PC-9 (cell line): ENCODE measurements around the gene BRPF1. TPM values are rescaled to one million over a fixed set of nuclear protein-coding genes. Genes with fewer than 3 reads are reported as not detected.

Source experiments
- BruUV-seq: library from RNA; stranded (reverse); fragments of 400-500 nt; replicated peaks from 2 replicates; lab custom pipeline; 2021; lab: Mats Ljungman, UMichigan
- CTCF ChIA-PET: fragments of 300-600 bp; sonication (Branson Sonifier 250); formaldehyde crosslinking; loops from one replicate; lab custom pipeline; 2022; ENCODE audit warnings: antibody characterized with exemption; lab: Charles Lee
- POLR2A ChIA-PET: fragments of 300-600 bp; sonication (Branson Sonifier 250); formaldehyde crosslinking; loops from one replicate; lab custom pipeline; 2022; ENCODE audit warnings: antibody characterized with exemption; ENCODE audit not compliant: unreplicated experiment; lab: Charles Lee
- DNase-seq, 2 experiments: peaks; one replicate each; pipeline versions ENCODE4 v3.0.0 to v3.0.0-alpha.2; 2015 to 2022; ENCODE audit warnings: mixed read lengths in 1 of 2
- H2AFZ ChIP-seq: fragments of 200-600 bp; sonication (generic); 2 replicates; pipeline ENCODE4 v1.8.1; 2017; ENCODE audit warnings: antibody characterized with exemption
- H3F3A ChIP-seq: fragments of 200-600 bp; sonication (generic); 2 replicates; pipeline ENCODE4 v1.8.1; 2017; ENCODE audit warnings: antibody characterized with exemption, mild to moderate bottlenecking, low read depth; ENCODE audit not compliant: insufficient read depth
- H3K27ac ChIP-seq: fragments of 200-600 bp; sonication (generic); 2 replicates; pipeline ENCODE4 v1.6.1; 2016; ENCODE audit warnings: mixed run types
- H3K27me3 ChIP-seq: fragments of 200-600 bp; sonication (generic); 2 replicates; pipeline ENCODE4 v1.6.1; 2016; ENCODE audit warnings: low read depth, mixed run types; ENCODE audit not compliant: insufficient read depth
- H3K36me3 ChIP-seq: fragments of 200-600 bp; sonication (generic); 2 replicates; pipeline ENCODE4 v1.6.1; 2016; ENCODE audit warnings: low read depth, mixed run types
- H3K4me1 ChIP-seq: fragments of 200-600 bp; sonication (generic); replicated peaks from 2 replicates; pipeline ENCODE4 v1.6.1; 2016; ENCODE audit warnings: mixed run types; ENCODE audit not compliant: insufficient read depth
- H3K4me2 ChIP-seq: fragments of 200-600 bp; sonication (generic); 2 replicates; pipeline ENCODE4 v1.6.1; 2017; ENCODE audit warnings: mixed run types
- H3K4me3 ChIP-seq: fragments of 200-600 bp; sonication (generic); 2 replicates; pipeline ENCODE4 v1.6.1; 2016; ENCODE audit warnings: mixed run types
- H3K79me2 ChIP-seq: fragments of 200-600 bp; sonication (generic); 2 replicates; pipeline ENCODE4 v1.6.1; 2017; ENCODE audit warnings: low read depth, mixed run types
- H3K9me2 ChIP-seq: fragments of 200-600 bp; sonication (generic); 2 replicates; pipeline ENCODE4 v1.8.1; 2017; ENCODE audit warnings: mild to moderate bottlenecking; ENCODE audit not compliant: insufficient read depth
- H3K9me3 ChIP-seq: fragments of 200-600 bp; sonication (generic); 2 replicates; pipeline ENCODE4 v1.8.1; 2016; ENCODE audit warnings: low read depth; ENCODE audit not compliant: insufficient read depth
- H4K20me1 ChIP-seq: fragments of 200-600 bp; sonication (generic); 2 replicates; pipeline ENCODE4 v1.8.1; 2017; ENCODE audit not compliant: insufficient read depth
- CTCF ChIP-seq: fragments of 200-600 bp; sonication (generic); conservative IDR thresholded peaks from 2 replicates; pipeline ENCODE4 v1.6.1; 2017; ENCODE audit warnings: mixed run types, antibody characterized with exemption, mild to moderate bottlenecking, moderate library complexity
- EZH2 ChIP-seq: fragments of 200-600 bp; sonication (generic); IDR thresholded peaks from 2 replicates; pipeline ENCODE4 v1.8.0; 2017; ENCODE audit warnings: antibody characterized with exemption, low read depth
- intact Hi-C: fragments of 100-400 bp; cut with micrococcal nuclease; formaldehyde crosslinking; loops from one replicate; pipeline ENCODE4 v1.10.0; 2022; ENCODE audit not compliant: unreplicated experiment
- total RNA-seq: library from RNA; stranded (reverse); gene quantifications from 2 replicates; pipeline ENCODE4 v1.2.3, GENCODE V29; 2021

Gene BRPF1
- total RNA-seq, 1 experiment from 2014 or later = 15.9 TPM

GRCh38 chr3:9769012-9769411 is 37.5 kb downstream of the BRPF1 start:
- H3K4me2 ChIP-seq = peak overlapping the region; percentile 71; the same call in 1 of the 2 replicates
- H3K9me2 ChIP-seq = no peaks in the 10 kb centered on the region
- TF ChIP-seq EZH2 = no peak
- no peak for TF ChIP-seq CTCF
- no peaks in the 10 kb centered on the region for H3K4me1 ChIP-seq
- H3K4me3 ChIP-seq = peak overlapping the region; percentile 49; the same call in 1 of the 2 replicates
- BruUV-seq = no TSS peak
- H3K79me2 ChIP-seq = no peaks in the 10 kb centered on the region
- peaks cover 14% of the 10 kb centered on the region; the same call in 1 of the 2 replicates for H3F3A ChIP-seq
- H4K20me1 ChIP-seq = no peaks in the 10 kb centered on the region
- ChIA-PET POLR2A (no interaction called here), CTCF (no interaction called here)
- no peak overlapping the region for H3K27ac ChIP-seq
- H3K36me3 ChIP-seq = no peaks in the 10 kb centered on the region
- intact Hi-C loops = no loop called here
- DNase-seq = no peak
- H3K27me3 ChIP-seq = peaks cover 7% of the 10 kb centered on the region; the same call in 1 of the 2 replicates
- H3K9me3 ChIP-seq = no peaks in the 10 kb centered on the region
- no peak overlapping the region for H2AFZ ChIP-seq

- intact Hi-C loops = no loop called here
- CTCF ChIA-PET = interaction anchor here (0.6 kb wide), 1 partner anchor 8 kb away, joined by 3 read pairs; no protein-coding TSS in a partner anchor
- peak in 1 of 2 experiments; percentile 59 for DNase-seq
These were observed 38.1 kb downstream of the BRPF1 start, which contains the start of gene CAMK1 for GRCh38 chr3:9769426-9770275. Gene CAMK1, minus strand, starts transcription at chr3:9769947. Its CDS starts 2,198 bp downstream, at chr3:9767749.

More at GRCh38 chr3:9769426-9770275, 38.1 kb downstream of the BRPF1 start, which contains the start of gene CAMK1:
- Histone ChIP-seq H3K79me2 (no peaks in the 10 kb centered on the region), H3K4me3 (peak within 1 kb of the TSS; percentile 49; the same call in 1 of the 2 replicates), H3K36me3 (no peaks in the 10 kb centered on the region), H3F3A (peaks cover 14% of the 10 kb centered on the region; the same call in 1 of the 2 replicates), H3K9me3 (no peaks in the 10 kb centered on the region), H3K9me2 (no peaks in the 10 kb centered on the region), H3K27ac (no peak within 1 kb of the TSS), H4K20me1 (no peaks in the 10 kb centered on the region), H2AFZ (peak within 1 kb of the TSS; percentile 74; the same call in 1 of the 2 replicates), H3K4me1 (no peaks in the 10 kb centered on the region), H3K27me3 (peaks cover 7% of the 10 kb centered on the region; the same call in 1 of the 2 replicates), H3K4me2 (peak within 1 kb of the TSS; percentile 71)
- TF ChIP-seq CTCF (no peak), EZH2 (no peak)
- no TSS peak for BruUV-seq
- POLR2A ChIA-PET = interaction anchor here (0.6 kb wide), 1 partner anchor 23 kb away, joined by 13 read pairs; the partner anchor contains the start of gene ARPC4
